PC-3 (cell line): Measurements from ENCODE around the gene PPRC1. TPM values are rescaled to one million over a fixed set of nuclear protein-coding genes. Genes with fewer than 3 reads are reported as not detected.
A peak's percentile ranks its signal among the peaks of the same experiment; 100 is the strongest.

Experiments used
- ATAC-seq: fragments of 200-7000 bp; cut with Tn5 transposase; 2 replicates; pipeline ENCODE4 v1.9.1; 2020; ENCODE audit warnings: mild to moderate bottlenecking, moderate library complexity
- BruUV-seq: library from RNA; stranded (reverse); fragments of 400-500 nt; replicated peaks from 2 replicates; lab custom pipeline; 2021; lab: Mats Ljungman, UMichigan
- CTCF ChIA-PET: fragments of 300-600 bp; sonication (Branson Sonifier 250); formaldehyde crosslinking; loops from one replicate; lab custom pipeline; 2022; ENCODE audit warnings: antibody characterized with exemption; lab: Charles Lee
- POLR2A ChIA-PET: fragments of 300-600 bp; sonication (Branson Sonifier 250); formaldehyde crosslinking; loops from one replicate; lab custom pipeline; 2022; ENCODE audit warnings: antibody characterized with exemption; ENCODE audit not compliant: unreplicated experiment; lab: Charles Lee
- DNase-seq: peaks from one replicate; pipeline ENCODE4 v3.0.0-alpha.2; 2015
- H2AFZ ChIP-seq: fragments of 300-600 bp; sonication (generic); 2 replicates; pipeline ENCODE4 v1.6.0; 2016; ENCODE audit warnings: antibody characterized with exemption, low read length
- H3F3A ChIP-seq: fragments of 300-600 bp; sonication (generic); one replicate; pipeline ENCODE4 v1.6.0; 2017; ENCODE audit warnings: antibody characterized with exemption, low read length, control low read depth, mild to moderate bottlenecking; ENCODE audit not compliant: unreplicated experiment
- H3K27ac ChIP-seq: fragments of 300-600 bp; sonication (generic); 2 replicates; pipeline ENCODE4 v1.5.1; 2016; ENCODE audit warnings: mild to moderate bottlenecking, low read length
- H3K27me3 ChIP-seq: fragments of 300-600 bp; sonication (generic); 2 replicates; pipeline ENCODE4 v1.6.1; 2016; ENCODE audit warnings: low read length, mixed read lengths
- H3K36me3 ChIP-seq: fragments of 300-600 bp; sonication (generic); 2 replicates; pipeline ENCODE4 v1.6.1; 2016; ENCODE audit warnings: low read depth, mixed run types, low read length, mixed read lengths
- H3K4me1 ChIP-seq: fragments of 300-600 bp; sonication (generic); 2 replicates; pipeline ENCODE4 v1.5.1; 2016; ENCODE audit warnings: low read length; ENCODE audit not compliant: insufficient read depth
- H3K4me2 ChIP-seq: fragments of 300-600 bp; sonication (generic); 2 replicates; pipeline ENCODE4 v1.6.0; 2016; ENCODE audit warnings: low read length
- H3K4me3 ChIP-seq: fragments of 300-600 bp; sonication (generic); 2 replicates; pipeline ENCODE4 v1.5.1; 2016; ENCODE audit warnings: mild to moderate bottlenecking, low read length, mixed read lengths
- H3K79me2 ChIP-seq: fragments of 300-600 bp; sonication (generic); 2 replicates; pipeline ENCODE4 v1.6.1; 2017; ENCODE audit warnings: low read length, mixed read lengths
- H3K9ac ChIP-seq: fragments of 300-600 bp; sonication (generic); 2 replicates; pipeline ENCODE4 v1.6.0; 2016; ENCODE audit warnings: mild to moderate bottlenecking, low read length
- H3K9me2 ChIP-seq: fragments of 300-600 bp; sonication (generic); replicated peaks from 2 replicates; pipeline ENCODE4 v1.6.1; 2016; ENCODE audit warnings: mixed run types, low read length, mixed read lengths
- H3K9me3 ChIP-seq: fragments of 300-600 bp; sonication (generic); 2 replicates; pipeline ENCODE4 v1.6.1; 2016; ENCODE audit warnings: low read length, mixed read lengths
- H4K20me1 ChIP-seq: fragments of 300-600 bp; sonication (generic); 2 replicates; pipeline ENCODE4 v1.6.1; 2016; ENCODE audit warnings: low read length, mixed read lengths
- EZH2 ChIP-seq: fragments of 300-600 bp; sonication (generic); IDR thresholded peaks from one replicate; pipeline ENCODE4 v1.6.1; 2017; ENCODE audit warnings: antibody characterized with exemption, mild to moderate bottlenecking, low read length; ENCODE audit not compliant: unreplicated experiment
- EZH2phosphoT487 ChIP-seq: fragments of 300-600 bp; sonication (generic); IDR thresholded peaks from 2 replicates; pipeline ENCODE4 v1.6.1; 2018; ENCODE audit warnings: mild to moderate bottlenecking, antibody characterized with exemption, low read length, borderline replicate concordance
- intact Hi-C: fragments of 100-400 bp; cut with micrococcal nuclease; formaldehyde crosslinking; loops from 2 replicates; pipeline ENCODE4 v1.9.0; 2023
- total RNA-seq: library from RNA; depleted of rRNA; stranded (reverse); fragments of >200 nt; gene quantifications from 2 replicates; pipeline ENCODE4 v1.2.3, GENCODE V29; 2014
- TF ChIP-seq, protein P1 (sequence below): fragments of 300-600 bp; sonication (generic); conservative IDR thresholded peaks from 2 replicates; pipeline ENCODE4 v1.5.1; 2017; ENCODE audit warnings: antibody characterized with exemption, low read depth, mild to moderate bottlenecking, low read length

Gene PPRC1
- total RNA-seq, 1 experiment from 2014 or later: 27.6 TPM

DNA sequence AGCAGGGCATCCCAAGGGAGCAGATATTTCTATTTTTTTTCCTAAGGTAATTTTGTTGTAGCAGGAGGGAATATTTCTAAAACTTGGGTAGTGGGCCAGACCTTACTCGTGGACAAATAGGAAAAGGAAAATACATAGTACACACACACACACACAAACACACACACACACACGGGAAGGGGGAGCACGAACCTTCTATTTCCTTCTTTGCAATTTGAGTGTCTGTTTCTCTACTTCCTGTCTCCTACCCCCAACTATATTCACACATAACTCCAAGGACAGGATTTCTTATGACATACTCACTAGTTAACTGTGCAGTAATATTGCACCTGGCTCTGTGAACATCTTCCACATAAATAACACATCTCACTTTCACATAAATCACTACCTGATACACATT lies 17.1 kb upstream of the PPRC1 start:
- H3K9me2 ChIP-seq: no peaks in the 10 kb centered on the region
- H4K20me1 ChIP-seq: peaks cover 10% of the 10 kb centered on the region
- H3K4me2 ChIP-seq: peak overlapping the region; percentile 89; the same call in 1 of the 2 replicates
- no peak overlapping the region for H2AFZ ChIP-seq
- intact Hi-C loops: no loop called here
- no peak for DNase-seq
- no peaks in the 10 kb centered on the region for H3K36me3 ChIP-seq
- no peak for ATAC-seq
- H3K4me3 ChIP-seq: no peak overlapping the region
- no peak overlapping the region for H3K9ac ChIP-seq
- CTCF ChIA-PET: interaction anchor here (0.5 kb wide), 1 partner anchor 1049 kb away, joined by 4 read pairs; no protein-coding TSS in a partner anchor
- H3K79me2 ChIP-seq: peaks cover 77% of the 10 kb centered on the region
- no peaks in the 10 kb centered on the region for H3K27me3 ChIP-seq
- POLR2A ChIA-PET: no interaction called here
- BruUV-seq: no TSS peak
- no peaks in the 10 kb centered on the region for H3K9me3 ChIP-seq
- no peak overlapping the region for H3K27ac ChIP-seq
- TF ChIP-seq EZH2 (no peak), EZH2phosphoT487 (no peak)
- TF ChIP-seq, protein P1, sequence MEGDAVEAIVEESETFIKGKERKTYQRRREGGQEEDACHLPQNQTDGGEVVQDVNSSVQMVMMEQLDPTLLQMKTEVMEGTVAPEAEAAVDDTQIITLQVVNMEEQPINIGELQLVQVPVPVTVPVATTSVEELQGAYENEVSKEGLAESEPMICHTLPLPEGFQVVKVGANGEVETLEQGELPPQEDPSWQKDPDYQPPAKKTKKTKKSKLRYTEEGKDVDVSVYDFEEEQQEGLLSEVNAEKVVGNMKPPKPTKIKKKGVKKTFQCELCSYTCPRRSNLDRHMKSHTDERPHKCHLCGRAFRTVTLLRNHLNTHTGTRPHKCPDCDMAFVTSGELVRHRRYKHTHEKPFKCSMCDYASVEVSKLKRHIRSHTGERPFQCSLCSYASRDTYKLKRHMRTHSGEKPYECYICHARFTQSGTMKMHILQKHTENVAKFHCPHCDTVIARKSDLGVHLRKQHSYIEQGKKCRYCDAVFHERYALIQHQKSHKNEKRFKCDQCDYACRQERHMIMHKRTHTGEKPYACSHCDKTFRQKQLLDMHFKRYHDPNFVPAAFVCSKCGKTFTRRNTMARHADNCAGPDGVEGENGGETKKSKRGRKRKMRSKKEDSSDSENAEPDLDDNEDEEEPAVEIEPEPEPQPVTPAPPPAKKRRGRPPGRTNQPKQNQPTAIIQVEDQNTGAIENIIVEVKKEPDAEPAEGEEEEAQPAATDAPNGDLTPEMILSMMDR: no peak
- peaks cover 43% of the 10 kb centered on the region for H3K4me1 ChIP-seq
- H3F3A ChIP-seq: no peaks in the 10 kb centered on the region

DNA sequence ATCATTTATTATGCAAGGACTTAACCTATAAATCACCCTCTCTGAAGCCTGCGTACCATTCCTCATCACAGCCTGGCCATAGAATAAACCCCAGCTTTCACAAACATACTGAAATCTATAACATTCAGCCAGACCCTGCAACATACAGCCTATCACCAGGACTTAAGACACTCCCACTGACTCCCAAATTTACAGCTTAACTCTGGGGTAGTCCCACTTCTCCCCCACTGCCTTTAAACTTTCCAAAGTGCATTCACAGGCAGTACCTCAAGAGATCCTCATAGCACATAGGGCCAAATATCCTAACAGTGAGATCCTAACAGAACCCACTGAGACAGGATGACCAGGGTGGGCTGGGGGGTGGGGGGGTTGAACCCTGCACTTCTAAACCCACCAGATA lies 16.2 kb upstream of the PPRC1 start:
- H3K4me1 ChIP-seq: peaks cover 43% of the 10 kb centered on the region
- no peaks in the 10 kb centered on the region for H3K36me3 ChIP-seq
- intact Hi-C loops: no loop called here
- H3K9ac ChIP-seq: no peak overlapping the region
- no peak overlapping the region for H3K27ac ChIP-seq
- ATAC-seq (no peak), DNase-seq (no peak)
- H3K27me3 ChIP-seq: no peaks in the 10 kb centered on the region
- H2AFZ ChIP-seq: no peak overlapping the region
- peaks cover 10% of the 10 kb centered on the region for H4K20me1 ChIP-seq
- peaks cover 77% of the 10 kb centered on the region for H3K79me2 ChIP-seq
- TF ChIP-seq, protein P1: no peak
- TF ChIP-seq EZH2phosphoT487 (no peak), EZH2 (no peak)
- H3K9me3 ChIP-seq: no peaks in the 10 kb centered on the region
- H3F3A ChIP-seq: no peaks in the 10 kb centered on the region
- H3K4me2 ChIP-seq: peak overlapping the region; percentile 69; the same call in 1 of the 2 replicates
- BruUV-seq: no TSS peak
- H3K4me3 ChIP-seq: no peak overlapping the region
- POLR2A ChIA-PET: no interaction called here
- no peaks in the 10 kb centered on the region for H3K9me2 ChIP-seq
- CTCF ChIA-PET: no interaction called here

DNA sequence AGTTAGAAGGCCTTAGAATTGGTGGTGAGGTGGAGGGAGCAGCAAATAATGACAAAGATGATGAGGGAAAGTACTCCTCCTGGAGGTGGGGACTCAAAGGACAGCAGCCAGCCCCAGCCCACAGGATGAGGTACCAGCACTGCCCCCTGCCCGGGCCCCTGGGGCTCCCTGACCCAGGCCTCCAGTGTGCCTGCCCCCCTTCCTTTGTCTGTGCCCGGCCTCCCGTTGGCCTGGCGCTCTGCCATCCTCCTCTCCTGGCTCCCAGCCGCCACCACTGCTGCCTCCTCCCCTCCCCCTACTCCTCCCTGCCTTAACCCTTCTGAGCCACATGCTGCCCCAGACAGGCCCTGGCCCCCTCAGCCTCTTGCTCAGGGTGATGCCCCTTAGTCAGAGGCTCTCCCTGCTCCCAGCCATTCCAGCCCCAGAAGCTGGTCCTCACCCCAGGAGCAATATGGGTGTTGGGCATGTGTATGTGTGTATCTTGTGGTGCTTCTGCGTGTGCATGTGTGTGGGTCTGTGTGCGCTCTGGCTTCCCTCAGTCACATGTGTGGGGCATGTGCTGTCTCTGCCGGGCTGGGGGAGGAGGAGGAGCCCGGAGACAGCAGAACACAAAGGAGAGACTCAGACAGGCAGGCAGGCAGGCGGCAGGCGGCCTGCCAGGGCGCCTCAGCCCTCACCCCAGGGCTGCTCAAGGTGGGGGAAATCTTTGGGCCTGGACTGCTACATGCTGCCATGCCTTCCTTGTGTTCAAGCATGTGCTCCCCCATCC lies 15.3 kb upstream of the PPRC1 start:
- BruUV-seq: no TSS peak
- Histone ChIP-seq H3K9me3 (no peaks in the 10 kb centered on the region), H3K4me3 (0 out of 2 replicates have a peak overlapping the region, but pooled peaks have one; percentile 12), H3K9me2 (no peaks in the 10 kb centered on the region), H2AFZ (no peak overlapping the region), H3K4me1 (peaks cover 43% of the 10 kb centered on the region), H3K9ac (no peak overlapping the region), H3F3A (no peaks in the 10 kb centered on the region), H4K20me1 (peaks cover 10% of the 10 kb centered on the region), H3K79me2 (peaks cover 68% of the 10 kb centered on the region), H3K27ac (no peak overlapping the region), H3K36me3 (no peaks in the 10 kb centered on the region), H3K27me3 (no peaks in the 10 kb centered on the region), H3K4me2 (peak overlapping the region; percentile 69)
- no peak for DNase-seq
- CTCF ChIA-PET: no interaction called here
- POLR2A ChIA-PET: no interaction called here
- ATAC-seq: no peak
- intact Hi-C loops: loop anchor here (2.0 kb wide), 1 partner anchor 15 kb away; the partner anchor contains the start of gene PPRC1
- TF ChIP-seq, protein P1: peak; percentile 34; the same call in 1 of the 2 replicates
- no peak for TF ChIP-seq EZH2phosphoT487
- TF ChIP-seq EZH2: no peak
